ENCODE results near the gene MEIS1. TPM values are rescaled to one million over a fixed set of nuclear protein-coding genes. Genes with fewer than 3 reads are reported as not detected.
"Not testable (repeated sequence)": the region's sequence is repeated elsewhere in the genome, so short reads cannot be mapped to it uniquely, and the experiment has no call there.

The MEIS1 gene
- total and polyA plus RNA-seq, 2 donors from 2014 or later, result 7.3 to 36.7 TPM

DNA sequence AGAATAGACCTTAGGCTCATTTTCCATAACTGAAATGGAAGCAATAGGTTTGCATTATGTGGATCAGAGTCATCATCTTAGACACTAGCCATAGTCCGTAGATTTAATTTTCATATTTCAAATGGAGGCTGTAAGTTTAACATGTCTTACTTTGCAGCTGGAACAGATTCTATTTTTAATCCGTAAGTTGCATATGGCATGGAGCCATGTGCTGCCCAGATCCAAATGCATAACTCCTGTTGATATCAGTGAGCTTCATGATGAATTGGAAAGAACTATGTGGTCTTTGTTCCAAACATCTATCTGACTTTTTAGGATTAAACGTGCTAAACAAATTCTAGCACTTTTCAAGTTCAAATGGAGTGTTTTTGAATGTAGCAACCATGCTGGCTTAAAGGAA lies 43.4 kb downstream of the MEIS1 start:
- no peak overlapping the region for H3K4me3 ChIP-seq (ENCODE audit: low read length in 3 of 3)
- intact Hi-C loops (cut with DNase I), result no loop called here
- no peaks in the 10 kb centered on the region for H3K9me3 ChIP-seq (ENCODE audit: control insufficient read depth in 2 of 3, insufficient read depth in 1 of 3, low read length in 3 of 3)
- FAIRE-seq (no peak), DNase-seq (no peak)
- TF ChIP-seq, protein P1, sequence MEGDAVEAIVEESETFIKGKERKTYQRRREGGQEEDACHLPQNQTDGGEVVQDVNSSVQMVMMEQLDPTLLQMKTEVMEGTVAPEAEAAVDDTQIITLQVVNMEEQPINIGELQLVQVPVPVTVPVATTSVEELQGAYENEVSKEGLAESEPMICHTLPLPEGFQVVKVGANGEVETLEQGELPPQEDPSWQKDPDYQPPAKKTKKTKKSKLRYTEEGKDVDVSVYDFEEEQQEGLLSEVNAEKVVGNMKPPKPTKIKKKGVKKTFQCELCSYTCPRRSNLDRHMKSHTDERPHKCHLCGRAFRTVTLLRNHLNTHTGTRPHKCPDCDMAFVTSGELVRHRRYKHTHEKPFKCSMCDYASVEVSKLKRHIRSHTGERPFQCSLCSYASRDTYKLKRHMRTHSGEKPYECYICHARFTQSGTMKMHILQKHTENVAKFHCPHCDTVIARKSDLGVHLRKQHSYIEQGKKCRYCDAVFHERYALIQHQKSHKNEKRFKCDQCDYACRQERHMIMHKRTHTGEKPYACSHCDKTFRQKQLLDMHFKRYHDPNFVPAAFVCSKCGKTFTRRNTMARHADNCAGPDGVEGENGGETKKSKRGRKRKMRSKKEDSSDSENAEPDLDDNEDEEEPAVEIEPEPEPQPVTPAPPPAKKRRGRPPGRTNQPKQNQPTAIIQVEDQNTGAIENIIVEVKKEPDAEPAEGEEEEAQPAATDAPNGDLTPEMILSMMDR (IDR thresholded peaks at IDR 0.05; ENCODE audit: borderline replicate concordance, extremely low read depth, insufficient read depth), result no peak
- H3K27me3 ChIP-seq (ENCODE audit: control insufficient read depth, insufficient read depth, low read length), result no peaks in the 10 kb centered on the region
- no peak overlapping the region for H3K27ac ChIP-seq (ENCODE audit: low read depth in 2 of 2, low read length in 2 of 2)
- no peaks in the 10 kb centered on the region for H3K4me1 ChIP-seq (ENCODE audit: control insufficient read depth in 2 of 3, insufficient read depth in 2 of 3, low read depth in 1 of 3, low read length in 3 of 3)
- H3K9ac ChIP-seq (ENCODE audit: low read length in 3 of 3), result no peak overlapping the region
- peaks cover 0 to 6% (median 0%) of the 10 kb centered on the region in 3 donors for H3K36me3 ChIP-seq (ENCODE audit: control insufficient read depth in 2 of 3, insufficient read depth in 3 of 3, low read length in 3 of 3)

DNA sequence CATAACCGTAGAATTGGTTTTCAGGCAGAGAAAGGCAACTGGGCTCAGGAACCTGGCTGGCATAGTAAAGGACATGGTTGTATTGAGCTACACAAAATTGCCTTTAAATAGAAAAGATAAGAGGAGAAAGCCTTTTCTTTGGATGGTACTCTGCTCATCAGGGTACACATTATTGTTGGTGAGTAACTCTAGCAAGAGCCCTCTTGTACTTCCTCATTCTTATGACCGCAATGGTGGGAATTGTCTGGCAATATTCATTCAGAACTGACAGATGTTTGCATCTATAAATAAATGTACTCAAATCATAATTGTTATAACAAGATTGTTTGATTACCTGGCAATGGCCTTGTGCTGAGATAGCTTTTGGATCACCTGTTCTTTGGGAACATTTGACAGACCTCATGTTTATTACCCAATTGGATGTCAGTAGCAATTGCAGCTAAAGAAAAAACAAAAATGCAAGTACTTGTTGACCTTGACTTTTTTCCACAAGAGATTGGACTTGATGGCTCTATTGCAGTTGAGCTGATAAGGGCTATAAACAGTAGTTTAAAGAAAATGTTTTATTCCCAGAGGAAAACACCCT lies 43.9 kb downstream of the MEIS1 start:
- H3K4me1 ChIP-seq (ENCODE audit: control insufficient read depth in 2 of 3, insufficient read depth in 2 of 3, low read depth in 1 of 3, low read length in 3 of 3), result no peaks in the 10 kb centered on the region
- intact Hi-C loops (cut with DNase I), result no loop called here
- DNase-seq (no peak), FAIRE-seq (no peak)
- TF ChIP-seq, protein P1 (IDR thresholded peaks at IDR 0.05; ENCODE audit: borderline replicate concordance, extremely low read depth, insufficient read depth), result no peak
- H3K27ac ChIP-seq (ENCODE audit: low read depth in 2 of 2, low read length in 2 of 2), result no peak overlapping the region
- no peaks in the 10 kb centered on the region for H3K27me3 ChIP-seq (ENCODE audit: control insufficient read depth, insufficient read depth, low read length)
- H3K9ac ChIP-seq (ENCODE audit: low read length in 3 of 3), result no peak overlapping the region
- no peaks in the 10 kb centered on the region for H3K9me3 ChIP-seq (ENCODE audit: control insufficient read depth in 2 of 3, insufficient read depth in 1 of 3, low read length in 3 of 3)
- H3K36me3 ChIP-seq (ENCODE audit: control insufficient read depth in 2 of 3, insufficient read depth in 3 of 3, low read length in 3 of 3), result peaks cover 0 to 6% (median 0%) of the 10 kb centered on the region in 3 donors
- H3K4me3 ChIP-seq (ENCODE audit: low read length in 3 of 3), result no peak overlapping the region

DNA sequence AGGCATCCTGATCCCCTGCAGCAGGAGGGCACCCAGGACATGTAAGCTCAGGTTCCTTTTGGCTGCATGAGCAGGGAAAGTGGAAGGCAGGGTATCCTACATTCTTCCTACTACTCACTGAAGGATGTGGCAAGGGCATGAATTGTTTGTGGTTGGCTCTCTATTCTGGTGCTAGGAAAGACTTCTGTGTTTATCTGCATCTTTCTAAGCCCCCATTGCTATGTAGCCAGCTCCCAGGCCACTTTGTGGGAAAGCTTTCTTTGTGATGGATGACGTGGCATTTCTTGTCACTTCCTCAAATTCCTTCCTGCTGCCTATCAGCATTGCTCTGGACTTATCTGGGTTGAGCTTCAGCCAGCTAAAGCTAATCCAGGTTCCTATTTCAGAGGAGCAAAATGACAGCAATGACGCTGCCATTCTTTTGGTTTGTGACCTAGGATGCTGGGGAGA lies 46.2 kb downstream of the MEIS1 start:
- no peak for FAIRE-seq
- no peaks in the 10 kb centered on the region for H3K9me3 ChIP-seq (ENCODE audit: control insufficient read depth in 2 of 3, insufficient read depth in 1 of 3, low read length in 3 of 3)
- no peaks in the 10 kb centered on the region for H3K4me1 ChIP-seq (ENCODE audit: control insufficient read depth in 2 of 3, insufficient read depth in 2 of 3, low read depth in 1 of 3, low read length in 3 of 3)
- DNase-seq, result peak in 1 of 5 donors; percentile 37
- TF ChIP-seq, protein P1 (IDR thresholded peaks at IDR 0.05; ENCODE audit: borderline replicate concordance, extremely low read depth, insufficient read depth), result no peak
- peak overlapping the region in 1 of 2 donors; percentile 4 for H3K27ac ChIP-seq (ENCODE audit: low read depth in 2 of 2, low read length in 2 of 2)
- no peak overlapping the region for H3K9ac ChIP-seq (ENCODE audit: low read length in 3 of 3)
- H3K27me3 ChIP-seq (ENCODE audit: control insufficient read depth, insufficient read depth, low read length), result no peaks in the 10 kb centered on the region
- peaks cover 0 to 2% (median 0%) of the 10 kb centered on the region in 3 donors for H3K36me3 ChIP-seq (ENCODE audit: control insufficient read depth in 2 of 3, insufficient read depth in 3 of 3, low read length in 3 of 3)
- no peak overlapping the region for H3K4me3 ChIP-seq (ENCODE audit: low read length in 3 of 3)
- intact Hi-C loops (cut with DNase I), result no loop called here

GRCh38 chr2:66485252-66485651 lies 50.3 kb downstream of the MEIS1 start:
- DNase-seq; H3K36me3 ChIP-seq (ENCODE audit: control insufficient read depth in 2 of 3, insufficient read depth in 3 of 3, low read length in 3 of 3); H3K4me3 ChIP-seq (ENCODE audit: low read length in 3 of 3); H3K9ac ChIP-seq (ENCODE audit: low read length in 3 of 3); H3K27ac ChIP-seq (ENCODE audit: low read depth in 2 of 2, low read length in 2 of 2); H3K4me1 ChIP-seq (ENCODE audit: control insufficient read depth in 2 of 3, insufficient read depth in 2 of 3, low read depth in 1 of 3, low read length in 3 of 3); H3K9me3 ChIP-seq (ENCODE audit: control insufficient read depth in 2 of 3, insufficient read depth in 1 of 3, low read length in 3 of 3); H3K27me3 ChIP-seq (ENCODE audit: control insufficient read depth, insufficient read depth, low read length); FAIRE-seq; intact Hi-C loops (cut with DNase I): not testable (repeated sequence)

Data from kidney (tissue), 14 donors.